HEK293 (cell line): ENCODE measurements around the gene TMEM231.

Source experiments
- CTCF ChIP-seq: fragments of 450-650 bp; formaldehyde crosslinking; IDR thresholded peaks from 2 replicates; pipeline ENCODE4 v1.5.1; 2016; ENCODE audit warnings: missing biosample characterization, missing genetic modification characterization
- ZNF274 ChIP-seq, 2 experiments: fragments of 200-500 bp in 1 of 2; fragments of 450-650 bp in 1 of 2; sonication (Bioruptor generic) in 1 of 2; formaldehyde crosslinking in 1 of 2; IDR thresholded peaks; 2 replicates each; pipeline versions ENCODE4 v1.5.1 to v1.6.1; 2014 to 2016; ENCODE audit warnings: borderline replicate concordance in 1 of 2, inconsistent platforms in 1 of 2, low read length in 1 of 2, missing biosample characterization in 1 of 2, missing genetic modification characterization in 1 of 2

GRCh38 chr16:75588716-75589115 is 32.7 kb upstream of the TMEM231 start:
- no peak for TF ChIP-seq CTCF (tag by site-specific recombination)
- no peak for TF ChIP-seq ZNF274 (IDR thresholded peaks at IDR 0.05; ENCODE audit: low read length)
- TF ChIP-seq ZNF274 (tag by site-specific recombination; IDR thresholded peaks at IDR 0.05; ENCODE audit: borderline replicate concordance): no peak
